Endothelial cell of umbilical vein (primary cell): Measurements from ENCODE around the gene OR1F1. TPM values are rescaled to one million over a fixed set of nuclear protein-coding genes. Genes with fewer than 3 reads are reported as not detected.

Source experiments
- BruUV-seq: library from RNA; stranded (reverse); fragments of 400-500 nt; replicated peaks from 2 replicates; lab custom pipeline; 2021; lab: Mats Ljungman, UMichigan
- CTCF ChIA-PET: fragments of 300-600, 350-600 bp; sonication (Branson Sonifier 250); formaldehyde crosslinking; loops from one replicate; lab custom pipeline; 2021; ENCODE audit warnings: antibody characterized with exemption, inconsistent platforms; lab: Charles Lee
- POLR2A ChIA-PET: fragments of 300-600, 350-600 bp; sonication (Branson Sonifier 250); formaldehyde crosslinking; loops from one replicate; lab custom pipeline; 2021; ENCODE audit warnings: antibody characterized with exemption, inconsistent platforms; lab: Charles Lee
- DNase-seq: peaks from one replicate; pipeline ENCODE4 v3.0.0-alpha.2; 2011; ENCODE audit warnings: low read depth, low spot score
- FAIRE-seq: peaks from 2 replicates; lab custom pipeline; 2011; peaks lifted over from hg19 to GRCh38; lab: Jason Lieb, UNC
- H2AFZ ChIP-seq: 2 replicates; pipeline ENCODE4 v1.6.0; 2012; ENCODE audit warnings: low read depth, low read length, control low read depth, inconsistent platforms
- H3K27ac ChIP-seq: 2 replicates; pipeline ENCODE4 v1.5.1; 2011; ENCODE audit warnings: low read depth, mild to moderate bottlenecking, control low read depth, low read length, moderate library complexity; ENCODE audit not compliant: insufficient read depth
- H3K27me3 ChIP-seq, 2 experiments: 2 replicates each; pipeline versions ENCODE4 v1.6.0 to v1.6.1; 2011; ENCODE audit warnings: low read length in 2 of 2, mixed read lengths in 1 of 2; ENCODE audit not compliant: control insufficient read depth in 2 of 2, insufficient read depth in 2 of 2
- H3K36me3 ChIP-seq, 2 experiments: 2 replicates in 1 of 2; 3 replicates in 1 of 2; pipeline ENCODE4 v1.5.1; 2011; ENCODE audit warnings: low read length in 2 of 2, mild to moderate bottlenecking in 1 of 2, moderate library complexity in 1 of 2; ENCODE audit not compliant: control insufficient read depth in 2 of 2, insufficient read depth in 2 of 2; ENCODE audit errors: extremely low read depth in 1 of 2
- H3K4me1 ChIP-seq: 3 replicates; pipeline ENCODE4 v1.5.1; 2011; ENCODE audit warnings: mild to moderate bottlenecking, low read length; ENCODE audit not compliant: control insufficient read depth, insufficient read depth; ENCODE audit errors: extremely low read depth
- H3K4me2 ChIP-seq: 2 replicates; pipeline ENCODE4 v1.6.1; 2011; ENCODE audit warnings: low read length, control low read depth, mixed read lengths; ENCODE audit not compliant: insufficient read depth
- H3K4me3 ChIP-seq, 3 experiments: fragments of 200-600 bp in 1 of 3; sonication (generic), shearing (Covaris generic) in 1 of 3; replicated peaks in 1 of 3; 2 replicates each; pipeline ENCODE4 v1.5.1; 2011 to 2016; ENCODE audit warnings: control low read depth in 3 of 3, low read length in 3 of 3, mild to moderate bottlenecking in 2 of 3, inconsistent platforms in 1 of 3, low read depth in 1 of 3, moderate library complexity in 1 of 3; ENCODE audit not compliant: insufficient read depth in 1 of 3
- H3K79me2 ChIP-seq: 2 replicates; pipeline ENCODE4 v1.6.0; 2012; ENCODE audit warnings: low read length, inconsistent platforms; ENCODE audit not compliant: control insufficient read depth, insufficient read depth
- H3K9ac ChIP-seq: replicated peaks from 2 replicates; pipeline ENCODE3; 2011; ENCODE audit warnings: low read length, control low read depth; ENCODE audit not compliant: insufficient read depth; ENCODE audit errors: extremely low read depth
- H3K9me1 ChIP-seq: replicated peaks from 3 replicates; pipeline ENCODE4 v1.6.0; 2011; ENCODE audit warnings: mild to moderate bottlenecking, low read length; ENCODE audit not compliant: control insufficient read depth, insufficient read depth; ENCODE audit errors: extremely low read depth
- H3K9me3 ChIP-seq: replicated peaks from 2 replicates; pipeline ENCODE4 v1.5.1; 2012; ENCODE audit warnings: low read length, inconsistent platforms; ENCODE audit not compliant: control insufficient read depth, insufficient read depth
- H4K20me1 ChIP-seq: replicated peaks from 2 replicates; pipeline ENCODE3; 2011; ENCODE audit warnings: mild to moderate bottlenecking, low read length; ENCODE audit not compliant: control insufficient read depth, insufficient read depth; ENCODE audit errors: extremely low read depth
- EZH2 ChIP-seq: IDR thresholded peaks from 2 replicates; pipeline ENCODE4 v1.6.1; 2012; ENCODE audit warnings: borderline replicate concordance, low read depth, mild to moderate bottlenecking, moderate library complexity, low read length, inconsistent platforms; ENCODE audit not compliant: severe bottlenecking
- FOS ChIP-seq: IDR thresholded peaks from 2 replicates; pipeline ENCODE4 v1.6.1; 2011; ENCODE audit warnings: mild to moderate bottlenecking, low read length, moderate library complexity, borderline replicate concordance; ENCODE audit not compliant: insufficient read depth
- GATA2 ChIP-seq: IDR thresholded peaks from 2 replicates; pipeline ENCODE4 v1.7.0; 2011; ENCODE audit warnings: low read depth, mild to moderate bottlenecking, moderate library complexity, mixed read lengths, low read length; ENCODE audit not compliant: insufficient read length, insufficient read depth
- JUN ChIP-seq: IDR thresholded peaks from 2 replicates; pipeline ENCODE4 v1.6.1; 2011; ENCODE audit warnings: borderline replicate concordance, low read depth; ENCODE audit not compliant: insufficient read length, insufficient read depth
- MYC ChIP-seq: IDR thresholded peaks from one replicate; pipeline ENCODE4 v1.6.1; 2011; ENCODE audit warnings: mild to moderate bottlenecking, low read depth, low read length
- POLR2A ChIP-seq: IDR thresholded peaks from 2 replicates; pipeline ENCODE4 v1.6.1; 2012; ENCODE audit warnings: low read depth, mild to moderate bottlenecking, control low read depth, low read length
- POLR2AphosphoS5 ChIP-seq: IDR thresholded peaks from 2 replicates; pipeline ENCODE4 v1.6.1; 2012; ENCODE audit warnings: low read depth, mild to moderate bottlenecking, control low read depth, low read length, moderate library complexity; ENCODE audit not compliant: insufficient read depth
- dilution Hi-C: fragments of 300-500 bp; cut with MboI; formaldehyde crosslinking; loops from one replicate; pipeline ENCODE4 v1.15.0; 2019; ENCODE audit warnings: low sequenced_read_pairs; ENCODE audit not compliant: extremely low pct_ligation_motif_present
- intact Hi-C: fragments of 100-400 bp; cut with micrococcal nuclease; formaldehyde crosslinking; loops from one replicate; pipeline ENCODE4 v1.10.0; 2022
- polyA plus RNA-seq, 4 experiments: library from polyadenylated mRNA; depleted of rRNA in 3 of 4; stranded (reverse) in 3 of 4; unstranded in 1 of 4; fragments of >200 nt; gene quantifications; 2 replicates each; pipeline versions ENCODE4 v1.2.1 to v1.2.3, GENCODE V29; 2011 to 2012; ENCODE audit warnings: missing spikeins in 1 of 4
- total RNA-seq: library from RNA; stranded (reverse); gene quantifications from 2 replicates; pipeline ENCODE4 v1.2.3, GENCODE V29; 2021
- TF ChIP-seq, protein P1 (sequence below): IDR thresholded peaks from 2 replicates; pipeline ENCODE4 v1.6.1; 2011; ENCODE audit not compliant: insufficient read depth, insufficient read length
- TF ChIP-seq, protein P2 (sequence below), 2 donors: IDR thresholded peaks; 1 replicate in 1 of 2; 2 replicates in 1 of 2; pipeline ENCODE4 v1.5.1; 2011; ENCODE audit warnings: low read length in 2 of 2, mild to moderate bottlenecking in 2 of 2, moderate library complexity in 2 of 2, control low read depth in 1 of 2, inconsistent platforms in 1 of 2, low read depth in 1 of 2; ENCODE audit not compliant: insufficient read depth in 1 of 2; ENCODE audit errors: extremely low read depth in 1 of 2

Gene OR1F1
- total and polyA plus RNA-seq, 2 donors (not counting 3 experiments of a cell fraction or from before 2014, with no cell fraction given), result 0.17 TPM; not detected in 1

DNA sequence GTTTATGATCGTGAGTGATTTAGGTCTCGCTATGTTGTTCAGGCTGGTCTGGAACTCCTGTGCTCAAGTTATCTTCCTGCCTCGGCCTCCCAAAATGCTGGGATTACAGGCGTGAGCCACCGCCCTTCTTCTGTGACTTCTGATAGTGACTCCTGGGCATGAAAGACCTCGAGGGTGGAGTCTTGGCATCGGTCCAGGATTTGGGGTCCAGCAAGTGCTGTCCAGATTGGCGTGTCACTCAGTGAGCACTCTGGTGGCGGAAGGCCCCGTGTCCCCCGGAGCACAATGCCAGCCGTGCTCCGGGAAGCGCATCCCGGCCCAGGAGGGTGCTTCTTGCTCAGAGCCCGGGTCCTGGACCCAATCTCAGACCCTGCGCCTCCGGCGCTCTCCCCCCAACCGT, 6.8 kb downstream of the OR1F1 start:
- Histone ChIP-seq H3K27ac (no peak overlapping the region), H3K36me3 (no peaks in the 10 kb centered on the region), H3K4me3 (no peak overlapping the region), H3K9ac (no peak overlapping the region), H3K79me2 (no peaks in the 10 kb centered on the region), H3K27me3 (peaks cover 4 to 6% of the 10 kb centered on the region in 2 experiments), H3K9me1 (no peaks in the 10 kb centered on the region), H3K4me2 (no peak overlapping the region), H3K9me3 (no peaks in the 10 kb centered on the region), H4K20me1 (no peaks in the 10 kb centered on the region), H3K4me1 (peaks cover 3% of the 10 kb centered on the region), H2AFZ (no peak overlapping the region)
- ChIA-PET CTCF (no interaction called here), POLR2A (no interaction called here)
- no TSS peak for BruUV-seq
- TF ChIP-seq, protein P1, sequence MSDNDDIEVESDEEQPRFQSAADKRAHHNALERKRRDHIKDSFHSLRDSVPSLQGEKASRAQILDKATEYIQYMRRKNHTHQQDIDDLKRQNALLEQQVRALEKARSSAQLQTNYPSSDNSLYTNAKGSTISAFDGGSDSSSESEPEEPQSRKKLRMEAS, result no peak
- TF ChIP-seq POLR2A, result no peak
- TF ChIP-seq GATA2, result no peak
- TF ChIP-seq MYC, result no peak
- no peak for TF ChIP-seq POLR2AphosphoS5
- no peak for TF ChIP-seq FOS
- TF ChIP-seq, protein P2, sequence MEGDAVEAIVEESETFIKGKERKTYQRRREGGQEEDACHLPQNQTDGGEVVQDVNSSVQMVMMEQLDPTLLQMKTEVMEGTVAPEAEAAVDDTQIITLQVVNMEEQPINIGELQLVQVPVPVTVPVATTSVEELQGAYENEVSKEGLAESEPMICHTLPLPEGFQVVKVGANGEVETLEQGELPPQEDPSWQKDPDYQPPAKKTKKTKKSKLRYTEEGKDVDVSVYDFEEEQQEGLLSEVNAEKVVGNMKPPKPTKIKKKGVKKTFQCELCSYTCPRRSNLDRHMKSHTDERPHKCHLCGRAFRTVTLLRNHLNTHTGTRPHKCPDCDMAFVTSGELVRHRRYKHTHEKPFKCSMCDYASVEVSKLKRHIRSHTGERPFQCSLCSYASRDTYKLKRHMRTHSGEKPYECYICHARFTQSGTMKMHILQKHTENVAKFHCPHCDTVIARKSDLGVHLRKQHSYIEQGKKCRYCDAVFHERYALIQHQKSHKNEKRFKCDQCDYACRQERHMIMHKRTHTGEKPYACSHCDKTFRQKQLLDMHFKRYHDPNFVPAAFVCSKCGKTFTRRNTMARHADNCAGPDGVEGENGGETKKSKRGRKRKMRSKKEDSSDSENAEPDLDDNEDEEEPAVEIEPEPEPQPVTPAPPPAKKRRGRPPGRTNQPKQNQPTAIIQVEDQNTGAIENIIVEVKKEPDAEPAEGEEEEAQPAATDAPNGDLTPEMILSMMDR (IDR thresholded peaks at IDR 0.05; ENCODE audit: extremely low read depth in 1 of 2, insufficient read depth in 1 of 2, low read depth in 1 of 2, low read length in 2 of 2), result no peak
- no peak for TF ChIP-seq JUN
- no peak for TF ChIP-seq EZH2
- FAIRE-seq, result no peak
- dilution Hi-C loops (no loop called here), intact Hi-C loops (no loop called here)
- no peak for DNase-seq
